ENCODE results near the gene DNM1L.

GRCh38 chr12:32789446-32789845 lies 110.3 kb downstream of the DNM1L start:
- no peak for TF ChIP-seq EZH2 (IDR thresholded peaks at IDR 0.05)
- TF ChIP-seq POLR2AphosphoS5 (IDR thresholded peaks at IDR 0.05; ENCODE audit: borderline replicate concordance, low read depth, low read length) = no peak
- no peak for TF ChIP-seq FOXP2 (optimal IDR thresholded peaks at IDR 0.05; ENCODE audit: control extremely low read depth, extremely low read length, insufficient read depth)

All from SK-N-MC (cell line).